Neural progenitor cell (in vitro differentiated cells): ENCODE data around the gene SNF8. TPM values are rescaled to one million over a fixed set of nuclear protein-coding genes. Genes with fewer than 3 reads are reported as not detected.
A peak's percentile ranks its signal among the peaks of the same experiment; 100 is the strongest.

Experiments used
- DNase-seq: peaks from one replicate; pipeline ENCODE4 v3.0.0-alpha.2; 2016; ENCODE audit warnings: low spot score
- H2AFZ ChIP-seq: fragments of 200-600 bp; sonication (generic); replicated peaks from 2 replicates; pipeline ENCODE4 v1.6.1; 2016; ENCODE audit warnings: antibody characterized with exemption
- H3F3A ChIP-seq: fragments of 200-600 bp; sonication (generic); 2 replicates; pipeline ENCODE4 v1.6.1; 2016; ENCODE audit warnings: antibody characterized with exemption, low read depth
- H3K27ac ChIP-seq: fragments of 200-600 bp; sonication (generic); 2 replicates; pipeline ENCODE4 v1.5.1; 2016; ENCODE audit warnings: mild to moderate bottlenecking
- H3K27me3 ChIP-seq: fragments of 200-600 bp; sonication (generic); 2 replicates; pipeline ENCODE4 v1.6.1; 2016; ENCODE audit warnings: mild to moderate bottlenecking, moderate library complexity
- H3K36me3 ChIP-seq: fragments of 200-600 bp; sonication (generic); 2 replicates; pipeline ENCODE4 v1.5.1; 2016
- H3K4me1 ChIP-seq: fragments of 200-600 bp; sonication (generic); 2 replicates; pipeline ENCODE4 v1.6.1; 2016; ENCODE audit warnings: mixed run types
- H3K4me2 ChIP-seq: fragments of 200-600 bp; sonication (generic); 2 replicates; pipeline ENCODE4 v1.6.1; 2016
- H3K4me3 ChIP-seq: fragments of 200-600 bp; sonication (generic); 2 replicates; pipeline ENCODE4 v1.5.1; 2016
- H3K79me2 ChIP-seq: fragments of 200-600 bp; sonication (generic); 2 replicates; pipeline ENCODE4 v1.6.1; 2016; ENCODE audit warnings: low read depth
- H3K9ac ChIP-seq: fragments of 200-600 bp; sonication (generic); 2 replicates; pipeline ENCODE4 v1.6.1; 2016
- H3K9me3 ChIP-seq: fragments of 200-600 bp; sonication (generic); 2 replicates; pipeline ENCODE4 v1.5.1; 2016; ENCODE audit warnings: low read depth
- H4K20me1 ChIP-seq: fragments of 200-600 bp; sonication (generic); 2 replicates; pipeline ENCODE4 v1.6.1; 2016; ENCODE audit warnings: low read depth
- H3K27ac Mint-ChIP-seq: 3 replicates; pipeline ENCODE4 v1.8.0; 2021; ENCODE audit warnings: mixed read lengths
- H3K27me3 Mint-ChIP-seq: 2 replicates; pipeline ENCODE4 v1.8.0; 2022; ENCODE audit warnings: low read depth, mild to moderate bottlenecking, inconsistent platforms, moderate library complexity, mixed read lengths; ENCODE audit not compliant: insufficient read depth
- H3K36me3 Mint-ChIP-seq: 3 replicates; pipeline ENCODE4 v1.8.0; 2021; ENCODE audit warnings: mixed read lengths
- H3K4me1 Mint-ChIP-seq: 3 replicates; pipeline ENCODE4 v1.8.0; 2021; ENCODE audit warnings: mixed read lengths
- H3K4me3 Mint-ChIP-seq: 3 replicates; pipeline ENCODE4 v1.8.0; 2021; ENCODE audit warnings: mild to moderate bottlenecking, moderate library complexity, mixed read lengths
- H3K9me3 Mint-ChIP-seq: 3 replicates; pipeline ENCODE4 v1.8.0; 2020; ENCODE audit warnings: mixed read lengths
- CTCF ChIP-seq: fragments of 200-600 bp; sonication (generic); IDR thresholded peaks from 2 replicates; pipeline ENCODE4 v1.5.1; 2017; ENCODE audit warnings: antibody characterized with exemption, mild to moderate bottlenecking
- EZH2 ChIP-seq: fragments of 200-600 bp; sonication (generic); IDR thresholded peaks from 2 replicates; pipeline ENCODE4 v1.6.1; 2017; ENCODE audit warnings: antibody characterized with exemption, mild to moderate bottlenecking, moderate library complexity
- EZH2phosphoT487 ChIP-seq: fragments of 200-600 bp; sonication (generic); IDR thresholded peaks from 2 replicates; pipeline ENCODE4 v1.6.1; 2017; ENCODE audit warnings: antibody characterized with exemption
- total RNA-seq: library from RNA; depleted of rRNA; stranded (reverse); fragments of >200 nt; gene quantifications from 2 replicates; pipeline ENCODE4 v1.2.3, GENCODE V29; 2015; ENCODE audit warnings: low replicate concordance

Gene SNF8
- total RNA-seq, 1 donor from 2014 or later, result 103 TPM

GRCh38 chr17:48990882-48991357, 46.3 kb upstream of the SNF8 start:
- Mint-ChIP-seq H3K27ac (peak overlapping the region; percentile 82), H3K4me3 (peak overlapping the region; percentile 69), H3K36me3 (no peaks in the 10 kb centered on the region), H3K4me1 (peaks cover 49% of the 10 kb centered on the region), H3K27me3 (peaks cover 2% of the 10 kb centered on the region), H3K9me3 (no peaks in the 10 kb centered on the region)
- Histone ChIP-seq H3K79me2 (peaks cover 47% of the 10 kb centered on the region), H3K27ac (peak overlapping the region; percentile 7), H3F3A (peaks cover 50% of the 10 kb centered on the region), H3K9me3 (no peaks in the 10 kb centered on the region), H4K20me1 (no peaks in the 10 kb centered on the region), H3K27me3 (no peaks in the 10 kb centered on the region), H3K4me2 (peak overlapping the region; percentile 89), H2AFZ (peak overlapping the region; percentile 75), H3K4me1 (peaks cover 50% of the 10 kb centered on the region), H3K36me3 (no peaks in the 10 kb centered on the region), H3K9ac (peak overlapping the region; percentile 17), H3K4me3 (peak overlapping the region; percentile 35)
- peak; percentile 36 for DNase-seq
- TF ChIP-seq CTCF, result no peak
- no peak for TF ChIP-seq EZH2phosphoT487
- no peak for TF ChIP-seq EZH2

GRCh38 chr17:48989100-48989499, 44.5 kb upstream of the SNF8 start:
- Histone ChIP-seq H3K27ac (no peak overlapping the region), H3K36me3 (no peaks in the 10 kb centered on the region), H3K27me3 (no peaks in the 10 kb centered on the region), H3K9ac (no peak overlapping the region), H2AFZ (no peak overlapping the region), H3K4me3 (no peak overlapping the region), H3F3A (peaks cover 32% of the 10 kb centered on the region), H3K9me3 (no peaks in the 10 kb centered on the region), H3K79me2 (peaks cover 29% of the 10 kb centered on the region), H3K4me1 (peaks cover 42% of the 10 kb centered on the region), H3K4me2 (no peak overlapping the region), H4K20me1 (no peaks in the 10 kb centered on the region)
- Mint-ChIP-seq H3K4me1 (peaks cover 44% of the 10 kb centered on the region), H3K27me3 (no peaks in the 10 kb centered on the region), H3K4me3 (no peak overlapping the region), H3K27ac (no peak overlapping the region), H3K36me3 (no peaks in the 10 kb centered on the region), H3K9me3 (no peaks in the 10 kb centered on the region)
- TF ChIP-seq EZH2phosphoT487 (no peak), CTCF (no peak), EZH2 (no peak)
- no peak for DNase-seq

- H3K36me3 ChIP-seq, result no peaks in the 10 kb centered on the region
- H3F3A ChIP-seq, result peaks cover 9% of the 10 kb centered on the region
- Mint-ChIP-seq H3K9me3 (peaks cover 5% of the 10 kb centered on the region), H3K27ac (no peak overlapping the region), H3K36me3 (no peaks in the 10 kb centered on the region), H3K4me1 (peaks cover 18% of the 10 kb centered on the region), H3K27me3 (peaks cover 9% of the 10 kb centered on the region), H3K4me3 (no peak overlapping the region)
- no peaks in the 10 kb centered on the region for H3K79me2 ChIP-seq
- no peak for DNase-seq
- no peaks in the 10 kb centered on the region for H4K20me1 ChIP-seq
- H3K4me2 ChIP-seq, result no peak overlapping the region
- peaks cover 9% of the 10 kb centered on the region for H3K4me1 ChIP-seq
- no peak overlapping the region for H2AFZ ChIP-seq
- no peak overlapping the region for H3K9ac ChIP-seq
- no peaks in the 10 kb centered on the region for H3K27me3 ChIP-seq
- no peak overlapping the region for H3K4me3 ChIP-seq
- H3K9me3 ChIP-seq, result no peaks in the 10 kb centered on the region
- no peak overlapping the region for H3K27ac ChIP-seq
- no peak for TF ChIP-seq EZH2phosphoT487
- no peak for TF ChIP-seq EZH2
- no peak for TF ChIP-seq CTCF
Observed at GRCh38 chr17:48985436-48986245, 41.0 kb upstream of the SNF8 start.
